Right lobe of liver (tissue), 6 donors: ENCODE results near the gene PRKAR1B. TPM values are rescaled to one million over a fixed set of nuclear protein-coding genes. Genes with fewer than 3 reads are reported as not detected.

Experiments used
- ATAC-seq, 4 donors: fragments of 200-7000 bp; cut with Tn5 transposase; one replicate each; pipeline ENCODE4 v1.9.1; 2020; ENCODE audit warnings: mild to moderate bottlenecking in 4 of 4, moderate library complexity in 4 of 4
- DNase-seq, 3 donors: peaks; one replicate each; pipeline ENCODE4 v3.0.0-alpha.2; 2020
- H3K27ac ChIP-seq, 3 donors: fragments of 200-600 bp; one replicate each; pipeline ENCODE4 v1.8.0; 2022
- H3K27me3 ChIP-seq, 2 donors: fragments of 200-600 bp; one replicate each; pipeline ENCODE4 v1.8.0; 2022
- H3K36me3 ChIP-seq, 4 donors: fragments of 200-600 bp; sonication (generic) in 1 of 4; one replicate each; pipeline versions ENCODE4 v1.5.1 to v1.8.0; 2017 to 2022; ENCODE audit warnings: control low read depth in 1 of 4
- H3K4me1 ChIP-seq, 4 donors: fragments of 200-600 bp; sonication (generic) in 1 of 4; one replicate each; pipeline versions ENCODE4 v1.5.1 to v1.8.0; 2017 to 2022; ENCODE audit warnings: control low read depth in 1 of 4
- H3K4me3 ChIP-seq, 3 donors: fragments of 200-600 bp; one replicate each; pipeline ENCODE4 v1.8.0; 2022
- H3K9me3 ChIP-seq, 4 donors: fragments of 200-600 bp; sonication (generic) in 1 of 4; one replicate each; pipeline versions ENCODE4 v1.5.1 to v1.8.0; 2017 to 2022; ENCODE audit warnings: control low read depth in 1 of 4
- POLR2A ChIP-seq: fragments of 450-650 bp; IDR thresholded peaks from one replicate; pipeline ENCODE4 v1.6.1; 2017; ENCODE audit warnings: antibody characterized with exemption, mild to moderate bottlenecking
- WGBS: methylation state at CpG from one replicate; pipeline ENCODE4 v1.1.6; 2018; ENCODE audit warnings: low coverage, low lambda C conversion rate; ENCODE audit not compliant: insufficient coverage; ENCODE audit errors: missing lambda C conversion rate; 5-methylcytosine and 5-hydroxymethylcytosine counted together
- intact Hi-C, 2 donors: fragments of 100-400 bp; cut with DNase I; formaldehyde crosslinking; loops; one replicate each; pipeline versions ENCODE4 v1.11.2 to v1.14.1; 2022
- total RNA-seq, 6 experiments: library from RNA; depleted of rRNA in 2 of 6; stranded (reverse); fragments of >200 nt in 2 of 6; fragmentation: NEBNext Ultra II Directional in 3 of 6; extraction: Animal tissue kit (Norgen Biotek cat#: 25700) in 3 of 6; gene quantifications; one replicate each; pipeline versions ENCODE4 v1.1.0 to v1.2.4, GENCODE V29; 2016 to 2023
- TF ChIP-seq, protein P1 (sequence below), 4 donors: fragments of 200-600 bp in 3 of 4; fragments of 450-650 bp in 1 of 4; IDR thresholded peaks; one replicate each; pipeline versions ENCODE4 v1.5.1 to v1.8.0; 2016 to 2022; ENCODE audit warnings: antibody characterized with exemption in 4 of 4, mild to moderate bottlenecking in 2 of 4
- donor health status: DM: no; HTN: yes; CAD: no.
- donor health status: DM: no; HTN: no; CAD: no.
- donor health status: DM: no; HTN: no; CAD: no.
- donor health status: DM: no; HTN: yes; CAD: no.
- donor health status: DM: no; HTN: yes; CAD: no.

The PRKAR1B gene
- total RNA-seq, 6 experiments from 2014 or later = 4.7 to 20.8 (median 11.3) TPM

DNA sequence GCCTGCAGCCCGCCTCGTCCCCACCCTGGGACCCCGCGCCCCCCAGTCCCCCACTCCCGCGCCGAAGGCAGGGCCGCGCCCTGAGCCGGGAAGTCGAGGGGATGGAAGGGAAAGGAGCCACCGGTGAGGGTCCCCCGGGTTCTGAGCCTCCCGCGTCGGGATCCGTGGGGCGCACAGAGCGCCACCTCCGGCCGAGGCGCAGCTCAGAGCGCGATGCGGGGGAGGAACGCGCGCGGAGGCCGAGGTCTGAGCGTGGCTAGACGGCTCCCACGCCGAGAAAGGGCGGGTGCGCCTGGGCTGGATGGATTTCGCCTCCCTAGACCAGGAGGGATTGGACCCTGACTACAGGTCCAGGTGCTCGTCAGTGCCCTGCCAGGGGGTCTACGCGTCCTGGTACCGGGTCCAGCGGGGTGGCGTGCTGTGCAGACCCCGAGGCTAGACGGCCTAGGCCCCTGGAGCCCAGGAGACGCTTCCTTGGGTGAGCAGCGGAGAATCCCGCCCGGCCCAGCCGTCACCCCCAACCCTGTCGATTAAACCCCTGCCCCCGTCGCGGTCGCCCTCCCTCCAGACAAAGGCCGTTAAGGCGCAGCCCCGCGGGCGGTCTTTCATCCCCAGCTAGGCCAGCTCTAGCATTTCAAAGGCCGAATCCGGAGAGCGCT, 206.4 kb downstream of the PRKAR1B start:
- intact Hi-C loops = no loop called here
- Histone ChIP-seq H3K4me1 (peaks cover 0 to 33% (median 3%) of the 10 kb centered on the region in 4 donors), H3K9me3 (no peaks in the 10 kb centered on the region), H3K27me3 (peaks cover 0 to 19% of the 10 kb centered on the region in 2 donors), H3K4me3 (peak overlapping the region; percentile 37 to 62 (median 48)), H3K27ac (peak overlapping the region in 2 of 3 donors; percentile 51 to 84), H3K36me3 (no peaks in the 10 kb centered on the region)
- ATAC-seq (peak in 1 of 4 donors; percentile 2), DNase-seq (no peak)
- TF ChIP-seq POLR2A = no peak
- TF ChIP-seq, protein P1, sequence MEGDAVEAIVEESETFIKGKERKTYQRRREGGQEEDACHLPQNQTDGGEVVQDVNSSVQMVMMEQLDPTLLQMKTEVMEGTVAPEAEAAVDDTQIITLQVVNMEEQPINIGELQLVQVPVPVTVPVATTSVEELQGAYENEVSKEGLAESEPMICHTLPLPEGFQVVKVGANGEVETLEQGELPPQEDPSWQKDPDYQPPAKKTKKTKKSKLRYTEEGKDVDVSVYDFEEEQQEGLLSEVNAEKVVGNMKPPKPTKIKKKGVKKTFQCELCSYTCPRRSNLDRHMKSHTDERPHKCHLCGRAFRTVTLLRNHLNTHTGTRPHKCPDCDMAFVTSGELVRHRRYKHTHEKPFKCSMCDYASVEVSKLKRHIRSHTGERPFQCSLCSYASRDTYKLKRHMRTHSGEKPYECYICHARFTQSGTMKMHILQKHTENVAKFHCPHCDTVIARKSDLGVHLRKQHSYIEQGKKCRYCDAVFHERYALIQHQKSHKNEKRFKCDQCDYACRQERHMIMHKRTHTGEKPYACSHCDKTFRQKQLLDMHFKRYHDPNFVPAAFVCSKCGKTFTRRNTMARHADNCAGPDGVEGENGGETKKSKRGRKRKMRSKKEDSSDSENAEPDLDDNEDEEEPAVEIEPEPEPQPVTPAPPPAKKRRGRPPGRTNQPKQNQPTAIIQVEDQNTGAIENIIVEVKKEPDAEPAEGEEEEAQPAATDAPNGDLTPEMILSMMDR (IDR thresholded peaks at IDR 0.05) = no peak
- WGBS = 0% methylated on average over 4 of the region's 63 CpGs

DNA sequence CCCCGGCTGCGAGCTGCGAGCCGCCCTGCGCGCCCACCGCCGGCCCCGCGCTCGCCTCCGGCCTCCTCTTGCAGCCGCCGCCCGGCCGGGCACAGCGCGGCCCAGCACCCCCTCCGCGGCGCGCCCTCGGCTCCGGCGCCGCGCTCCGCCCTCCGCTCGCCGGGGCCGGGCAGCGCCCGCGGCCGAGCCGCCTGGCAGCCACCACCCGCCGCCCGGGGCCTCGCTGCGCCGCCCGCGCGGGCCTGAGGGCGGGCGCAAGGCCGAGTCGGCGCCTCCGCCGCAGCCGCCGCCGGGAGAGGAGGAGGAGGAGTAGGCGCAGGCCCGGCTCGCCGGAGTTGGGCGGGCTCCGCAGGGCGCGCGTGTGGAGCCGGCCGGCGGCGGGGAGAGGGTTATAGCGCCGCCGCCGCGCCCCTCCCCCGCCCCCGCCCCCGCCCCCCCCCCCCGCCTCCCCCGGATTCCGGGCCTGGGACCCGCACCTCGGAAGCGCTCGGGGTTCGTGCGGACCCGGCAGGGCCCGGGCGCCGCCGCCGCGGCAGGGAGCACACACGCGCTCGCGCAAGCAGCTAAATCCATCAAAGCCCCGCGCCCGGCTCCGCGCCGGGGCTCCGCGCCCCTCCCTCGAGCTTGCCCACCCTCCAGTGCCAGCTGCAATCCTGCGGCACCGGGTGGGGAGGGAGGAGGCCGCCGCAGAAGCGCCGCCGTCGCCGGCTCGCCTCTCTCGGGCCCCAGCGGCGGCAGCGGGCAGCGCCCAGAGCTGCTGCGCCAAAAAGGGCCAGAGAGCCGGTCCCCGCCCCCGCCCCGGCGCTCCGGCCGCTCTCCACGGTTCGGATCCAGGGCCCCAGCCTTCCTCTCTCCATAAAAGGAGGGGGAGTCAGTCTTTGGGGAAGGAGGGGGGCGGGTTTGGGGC, 207.3 kb downstream of the PRKAR1B start, which contains the start of gene PDGFA:
PDGFA (minus strand) TSS at position 363 of the 907 bp plus-strand sequence. CDS start 845 bp downstream, outside the sequence.
- intact Hi-C loops = no loop called here
- Histone ChIP-seq H3K27me3 (peaks cover 0 to 19% of the 10 kb centered on the region in 2 donors), H3K36me3 (no peaks in the 10 kb centered on the region), H3K27ac (peak within 1 kb of the TSS; percentile 61 to 84 (median 81)), H3K4me1 (peaks cover 0 to 33% (median 3%) of the 10 kb centered on the region in 4 donors), H3K9me3 (no peaks in the 10 kb centered on the region), H3K4me3 (peak within 1 kb of the TSS; percentile 56 to 85 (median 62))
- ATAC-seq = peak; percentile 20 to 43 (median 32)
- DNase-seq = peak in 1 of 3 donors; percentile 58
- TF ChIP-seq POLR2A = no peak
- TF ChIP-seq, protein P1 (IDR thresholded peaks at IDR 0.05) = peak in 3 of 4 donors; percentile 8 to 42 (median 10)
- 2% methylated on average over 13 of the region's 132 CpGs for WGBS

DNA sequence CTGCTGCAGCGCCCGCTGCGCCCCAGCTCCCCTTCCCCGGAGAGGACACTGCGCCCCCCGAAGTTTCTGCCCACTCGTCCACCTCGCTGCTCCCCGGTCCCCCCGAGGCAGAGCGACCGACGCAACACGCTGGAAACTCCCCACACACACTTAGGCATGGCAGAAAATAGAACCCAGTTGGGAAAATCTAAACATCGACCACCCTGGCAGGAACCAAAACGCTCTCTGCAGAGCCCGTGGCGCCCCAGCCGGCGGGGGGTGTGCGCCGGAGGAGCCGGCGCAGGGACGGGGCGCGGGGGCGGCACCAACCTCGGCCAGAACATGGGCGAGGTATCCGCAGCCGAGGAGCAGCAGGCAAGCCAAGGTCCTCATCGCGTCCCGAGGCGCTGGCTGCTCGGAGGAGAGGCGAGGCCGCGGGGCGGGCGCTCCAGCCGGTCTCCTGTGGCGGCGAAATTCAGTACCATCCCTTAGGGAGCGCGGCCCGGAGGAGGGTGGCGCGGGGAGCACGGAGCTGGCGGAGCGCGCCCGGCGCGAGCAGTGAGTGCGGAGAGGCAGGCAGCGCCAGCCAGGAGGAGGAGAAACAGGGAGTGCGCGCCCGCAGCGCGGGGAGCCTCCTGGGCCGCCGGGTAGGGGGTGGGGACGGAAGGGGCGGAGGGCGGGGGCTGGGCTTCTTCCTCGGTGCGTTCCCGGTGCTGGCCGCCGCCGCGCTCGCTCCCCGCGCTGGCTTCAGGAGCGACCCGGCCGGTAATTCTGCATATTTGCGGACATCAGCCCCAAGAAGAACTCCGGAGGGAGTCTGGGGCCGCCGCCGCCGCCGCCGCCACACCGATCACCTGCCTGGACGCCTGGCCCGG, 208.2 kb downstream of the PRKAR1B start:
- H3K27ac ChIP-seq = peak overlapping the region; percentile 61 to 84 (median 81)
- H3K4me3 ChIP-seq = peak overlapping the region; percentile 56 to 85 (median 62)
- WGBS = 6% methylated on average over 11 of the region's 93 CpGs
- intact Hi-C loops = no loop called here
- H3K27me3 ChIP-seq = peaks cover 0 to 19% of the 10 kb centered on the region in 2 donors
- TF ChIP-seq, protein P1 (IDR thresholded peaks at IDR 0.05) = peak in 1 of 4 donors; percentile 4
- TF ChIP-seq POLR2A = peak; percentile 64
- H3K4me1 ChIP-seq = peaks cover 0 to 33% (median 3%) of the 10 kb centered on the region in 4 donors
- H3K36me3 ChIP-seq = no peaks in the 10 kb centered on the region
- ATAC-seq = peak; percentile 69 to 79 (median 74)
- H3K9me3 ChIP-seq = no peaks in the 10 kb centered on the region
- peak; percentile 85 to 88 (median 87) for DNase-seq
